Measurements from ENCODE around the gene RBMS3.

GRCh38 chr3:29887451-29887850 is 606.6 kb downstream of the RBMS3 start:
- no peak for TF ChIP-seq POLR2A (IDR thresholded peaks at IDR 0.05)
- TF ChIP-seq, protein P1, sequence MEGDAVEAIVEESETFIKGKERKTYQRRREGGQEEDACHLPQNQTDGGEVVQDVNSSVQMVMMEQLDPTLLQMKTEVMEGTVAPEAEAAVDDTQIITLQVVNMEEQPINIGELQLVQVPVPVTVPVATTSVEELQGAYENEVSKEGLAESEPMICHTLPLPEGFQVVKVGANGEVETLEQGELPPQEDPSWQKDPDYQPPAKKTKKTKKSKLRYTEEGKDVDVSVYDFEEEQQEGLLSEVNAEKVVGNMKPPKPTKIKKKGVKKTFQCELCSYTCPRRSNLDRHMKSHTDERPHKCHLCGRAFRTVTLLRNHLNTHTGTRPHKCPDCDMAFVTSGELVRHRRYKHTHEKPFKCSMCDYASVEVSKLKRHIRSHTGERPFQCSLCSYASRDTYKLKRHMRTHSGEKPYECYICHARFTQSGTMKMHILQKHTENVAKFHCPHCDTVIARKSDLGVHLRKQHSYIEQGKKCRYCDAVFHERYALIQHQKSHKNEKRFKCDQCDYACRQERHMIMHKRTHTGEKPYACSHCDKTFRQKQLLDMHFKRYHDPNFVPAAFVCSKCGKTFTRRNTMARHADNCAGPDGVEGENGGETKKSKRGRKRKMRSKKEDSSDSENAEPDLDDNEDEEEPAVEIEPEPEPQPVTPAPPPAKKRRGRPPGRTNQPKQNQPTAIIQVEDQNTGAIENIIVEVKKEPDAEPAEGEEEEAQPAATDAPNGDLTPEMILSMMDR (IDR thresholded peaks at IDR 0.05): no peak
